ENCODE results near the gene SCARB1.
A peak's percentile ranks its signal among the peaks of the same experiment; 100 is the strongest.

Gene SCARB1

DNA sequence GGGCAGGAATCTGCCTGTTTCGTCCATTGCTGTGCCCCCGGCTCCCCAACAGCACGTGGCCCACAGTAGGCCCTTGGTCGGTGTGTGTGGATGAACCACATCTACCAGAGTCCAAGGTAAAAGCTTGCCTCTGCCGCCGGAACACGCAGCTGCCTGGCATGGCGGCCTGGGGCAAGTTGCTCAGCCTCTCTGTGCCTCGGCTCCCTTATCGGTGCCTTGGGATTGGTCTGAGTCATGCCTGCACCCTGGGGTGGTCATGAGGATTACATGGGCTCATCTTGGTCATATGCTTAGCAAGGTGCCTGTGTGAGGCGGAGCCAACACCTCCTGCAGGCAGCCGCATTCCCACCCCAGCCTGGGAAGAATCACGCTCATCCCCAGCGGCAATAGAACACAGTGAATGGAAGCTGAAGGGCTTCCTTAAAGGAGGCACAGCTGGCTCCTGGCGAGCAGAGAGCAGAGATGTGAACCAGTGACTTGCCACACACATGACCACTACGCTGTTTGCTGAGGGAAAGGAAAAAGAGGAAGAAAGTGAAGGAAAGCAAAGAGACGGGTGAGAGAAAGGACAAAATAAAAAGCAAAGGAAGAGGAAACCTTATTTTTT is 5.5 kb upstream of the SCARB1 start:
- H3K4me3 ChIP-seq (ENCODE audit: low read length) = peak overlapping the region; percentile 63
- peak overlapping the region; percentile 33 for H3K27ac ChIP-seq (ENCODE audit: low read depth, low read length)
- no peaks in the 10 kb centered on the region for H3K9me2 ChIP-seq (replicated peaks; ENCODE audit: control insufficient read depth, low read length)
- H3K36me3 ChIP-seq (ENCODE audit: control insufficient read depth, low read length) = no peaks in the 10 kb centered on the region
- H3K9me3 ChIP-seq (ENCODE audit: control insufficient read depth, insufficient read depth, low read length) = no peaks in the 10 kb centered on the region
- peak overlapping the region; percentile 77 for H3K4me2 ChIP-seq (ENCODE audit: low read length)
- peaks cover 15% of the 10 kb centered on the region for H3F3A ChIP-seq (ENCODE audit: control insufficient read depth, insufficient read depth)
- H3K4me1 ChIP-seq (ENCODE audit: control insufficient read depth, low read length) = peaks cover 69% of the 10 kb centered on the region
- TF ChIP-seq, protein P1, sequence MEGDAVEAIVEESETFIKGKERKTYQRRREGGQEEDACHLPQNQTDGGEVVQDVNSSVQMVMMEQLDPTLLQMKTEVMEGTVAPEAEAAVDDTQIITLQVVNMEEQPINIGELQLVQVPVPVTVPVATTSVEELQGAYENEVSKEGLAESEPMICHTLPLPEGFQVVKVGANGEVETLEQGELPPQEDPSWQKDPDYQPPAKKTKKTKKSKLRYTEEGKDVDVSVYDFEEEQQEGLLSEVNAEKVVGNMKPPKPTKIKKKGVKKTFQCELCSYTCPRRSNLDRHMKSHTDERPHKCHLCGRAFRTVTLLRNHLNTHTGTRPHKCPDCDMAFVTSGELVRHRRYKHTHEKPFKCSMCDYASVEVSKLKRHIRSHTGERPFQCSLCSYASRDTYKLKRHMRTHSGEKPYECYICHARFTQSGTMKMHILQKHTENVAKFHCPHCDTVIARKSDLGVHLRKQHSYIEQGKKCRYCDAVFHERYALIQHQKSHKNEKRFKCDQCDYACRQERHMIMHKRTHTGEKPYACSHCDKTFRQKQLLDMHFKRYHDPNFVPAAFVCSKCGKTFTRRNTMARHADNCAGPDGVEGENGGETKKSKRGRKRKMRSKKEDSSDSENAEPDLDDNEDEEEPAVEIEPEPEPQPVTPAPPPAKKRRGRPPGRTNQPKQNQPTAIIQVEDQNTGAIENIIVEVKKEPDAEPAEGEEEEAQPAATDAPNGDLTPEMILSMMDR (IDR thresholded peaks at IDR 0.05; ENCODE audit: low read depth, low read length, poor library complexity, severe bottlenecking) = no peak
- TF ChIP-seq EZH2phosphoT487 (IDR thresholded peaks at IDR 0.05; ENCODE audit: borderline replicate concordance, low read length) = no peak
- H3K27me3 ChIP-seq (ENCODE audit: control insufficient read depth, low read length) = no peaks in the 10 kb centered on the region
- H4K20me1 ChIP-seq (ENCODE audit: control insufficient read depth, insufficient read depth, low read depth, low read length) = no peaks in the 10 kb centered on the region
- H3K79me2 ChIP-seq (ENCODE audit: control insufficient read depth, low read length) = no peaks in the 10 kb centered on the region

DNA sequence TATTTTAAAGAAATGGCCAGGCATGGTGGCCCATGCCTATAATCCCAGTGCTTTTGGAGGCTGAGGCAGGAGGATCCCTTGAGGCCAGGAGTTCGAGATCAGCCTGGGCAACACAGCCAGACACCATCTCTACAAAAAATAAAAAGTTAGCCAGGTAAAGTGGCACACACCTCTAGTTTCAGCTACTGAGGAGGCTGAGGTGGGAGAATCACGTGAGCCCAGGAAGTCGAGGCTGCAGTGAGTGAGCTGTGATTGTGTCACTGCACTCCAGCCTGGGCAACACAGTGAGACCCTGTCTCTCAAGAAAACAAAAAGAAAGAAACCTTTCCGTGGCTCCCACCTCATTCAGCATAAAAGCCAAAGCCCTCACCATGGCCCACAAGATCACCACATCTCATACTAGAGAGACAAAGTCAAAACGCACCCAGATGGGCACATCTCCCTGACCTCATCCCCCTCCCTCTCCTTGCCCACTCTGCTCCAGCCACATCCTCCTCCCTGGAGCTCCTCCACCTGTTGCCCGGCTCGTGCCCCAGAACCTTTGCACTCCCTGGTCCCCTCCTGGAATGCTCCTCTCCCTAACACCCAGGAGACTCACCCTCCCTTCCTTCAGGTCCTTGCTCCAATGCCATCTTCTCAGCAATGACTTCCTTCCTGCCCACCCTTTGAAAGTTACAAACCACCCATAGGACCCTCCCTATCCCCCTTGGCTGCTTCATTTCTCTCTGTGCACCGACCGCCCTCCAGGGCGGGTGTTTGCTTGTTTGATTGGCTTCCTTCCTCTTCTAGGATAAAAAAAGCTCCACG is 4.8 kb upstream of the SCARB1 start:
- TF ChIP-seq EZH2phosphoT487 (IDR thresholded peaks at IDR 0.05; ENCODE audit: borderline replicate concordance, low read length) = no peak
- TF ChIP-seq, protein P1 (IDR thresholded peaks at IDR 0.05; ENCODE audit: low read depth, low read length, poor library complexity, severe bottlenecking) = no peak
- Histone ChIP-seq H3K4me2 (ENCODE audit: low read length) (peak overlapping the region; percentile 77), H3K27me3 (ENCODE audit: control insufficient read depth, low read length) (no peaks in the 10 kb centered on the region), H3K4me3 (ENCODE audit: low read length) (peak overlapping the region; percentile 63), H3F3A (ENCODE audit: control insufficient read depth, insufficient read depth) (peaks cover 15% of the 10 kb centered on the region), H4K20me1 (ENCODE audit: control insufficient read depth, insufficient read depth, low read depth, low read length) (no peaks in the 10 kb centered on the region), H3K4me1 (ENCODE audit: control insufficient read depth, low read length) (peaks cover 66% of the 10 kb centered on the region), H3K36me3 (ENCODE audit: control insufficient read depth, low read length) (peaks cover 2% of the 10 kb centered on the region), H3K27ac (ENCODE audit: low read depth, low read length) (peak overlapping the region; percentile 33), H3K79me2 (ENCODE audit: control insufficient read depth, low read length) (peaks cover 3% of the 10 kb centered on the region), H3K9me3 (ENCODE audit: control insufficient read depth, insufficient read depth, low read length) (no peaks in the 10 kb centered on the region), H3K9me2 (replicated peaks; ENCODE audit: control insufficient read depth, low read length) (no peaks in the 10 kb centered on the region)

DNA sequence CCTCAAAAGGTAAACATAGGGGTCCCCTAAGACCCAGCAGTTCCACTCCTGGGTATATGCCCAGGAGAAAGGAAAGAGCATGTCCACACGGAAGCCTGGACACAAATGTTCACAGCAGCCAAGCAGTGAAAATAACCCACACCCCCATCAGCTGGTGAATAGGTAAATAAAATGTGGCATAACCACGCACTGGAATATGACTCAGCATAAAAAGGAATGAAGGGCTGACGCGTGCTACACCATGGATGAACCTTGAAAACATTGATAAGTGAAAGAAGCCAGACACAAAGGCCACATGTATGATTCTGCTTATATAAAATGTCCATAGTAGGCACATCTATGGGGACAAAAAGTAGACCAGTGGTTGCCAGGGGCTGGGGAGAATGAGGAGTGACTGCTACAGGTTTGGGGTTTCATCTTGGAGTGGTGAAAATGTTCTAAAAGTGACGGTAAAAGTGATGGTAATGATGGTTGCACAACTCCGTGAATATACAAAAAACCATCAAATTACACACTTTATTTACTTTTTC is 3.8 kb upstream of the SCARB1 start:
- Histone ChIP-seq H3K9me2 (replicated peaks; ENCODE audit: control insufficient read depth, low read length) (no peaks in the 10 kb centered on the region), H3K27ac (ENCODE audit: low read depth, low read length) (0 out of 2 replicates have a peak overlapping the region, but pooled peaks have one; percentile 12), H4K20me1 (ENCODE audit: control insufficient read depth, insufficient read depth, low read depth, low read length) (no peaks in the 10 kb centered on the region; the same call in 1 of the 2 replicates), H3K9me3 (ENCODE audit: control insufficient read depth, insufficient read depth, low read length) (no peaks in the 10 kb centered on the region), H3K4me3 (ENCODE audit: low read length) (no peak overlapping the region), H3F3A (ENCODE audit: control insufficient read depth, insufficient read depth) (peaks cover 15% of the 10 kb centered on the region), H3K4me2 (ENCODE audit: low read length) (peak overlapping the region; percentile 21), H3K36me3 (ENCODE audit: control insufficient read depth, low read length) (peaks cover 12% of the 10 kb centered on the region), H3K79me2 (ENCODE audit: control insufficient read depth, low read length) (peaks cover 12% of the 10 kb centered on the region), H3K4me1 (ENCODE audit: control insufficient read depth, low read length) (peaks cover 66% of the 10 kb centered on the region), H3K27me3 (ENCODE audit: control insufficient read depth, low read length) (no peaks in the 10 kb centered on the region)
- TF ChIP-seq EZH2phosphoT487 (IDR thresholded peaks at IDR 0.05; ENCODE audit: borderline replicate concordance, low read length) = no peak
- TF ChIP-seq, protein P1 (IDR thresholded peaks at IDR 0.05; ENCODE audit: low read depth, low read length, poor library complexity, severe bottlenecking) = no peak
